HepG2 (cell line): Measurements from ENCODE around the gene UBL7. TPM values are rescaled to one million over a fixed set of nuclear protein-coding genes. Genes with fewer than 3 reads are reported as not detected.

Experiments used
- ARID5B ChIP-seq: IDR thresholded peaks from 2 replicates; pipeline ENCODE4 v1.4.0; 2020; ENCODE audit warnings: mild to moderate bottlenecking, missing genetic modification reagents
- BCL6 ChIP-seq: IDR thresholded peaks from 2 replicates; pipeline ENCODE4 v1.6.1; 2016; ENCODE audit warnings: missing genetic modification reagents, missing compliant biosample characterization
- HDAC2 ChIP-seq: sonication (generic); formaldehyde crosslinking; IDR thresholded peaks from 2 replicates; pipeline ENCODE4 v1.4.0; 2020; ENCODE audit warnings: missing genetic modification reagents
- HNF4A ChIP-seq: sonication (generic); formaldehyde crosslinking; IDR thresholded peaks from 2 replicates; pipeline ENCODE4 v1.4.0; 2020; ENCODE audit warnings: missing genetic modification reagents
- MEF2D ChIP-seq: sonication (generic); formaldehyde crosslinking; IDR thresholded peaks from 2 replicates; pipeline ENCODE4 v1.5.1; 2020; ENCODE audit warnings: mild to moderate bottlenecking, missing genetic modification reagents
- NR2F1 ChIP-seq, 2 experiments: fragments of 450-650 bp in 1 of 2; formaldehyde crosslinking in 1 of 2; IDR thresholded peaks; 2 replicates each; pipeline versions ENCODE4 v1.5.0 to v1.6.1; 2016 to 2020; ENCODE audit warnings: mild to moderate bottlenecking in 1 of 2, missing compliant biosample characterization in 1 of 2, missing genetic modification reagents in 1 of 2, moderate library complexity in 1 of 2
- PITX1 ChIP-seq: sonication (generic); formaldehyde crosslinking; IDR thresholded peaks from 2 replicates; pipeline ENCODE4 v1.5.1; 2020; ENCODE audit warnings: mild to moderate bottlenecking, missing genetic modification reagents
- SOX5 ChIP-seq: IDR thresholded peaks from 2 replicates; pipeline ENCODE4 v1.6.1; 2016; ENCODE audit warnings: borderline replicate concordance
- ZNF567 ChIP-seq: sonication (generic); formaldehyde crosslinking; IDR thresholded peaks from 2 replicates; pipeline ENCODE4 v1.8.1; 2023; ENCODE audit warnings: mild to moderate bottlenecking, missing genetic modification reagents, borderline replicate concordance
- polyA plus RNA-seq, 8 experiments: library from polyadenylated mRNA; depleted of rRNA in 3 of 8; stranded (reverse) in 7 of 8; unstranded in 1 of 8; fragments of >200 nt; fragmentation: Illumina TruSeq in 4 of 8; extraction: Trizol in 4 of 8; gene quantifications; 2 replicates each; pipeline versions ENCODE4 v1.2.1 to v1.2.3, GENCODE V29; 2011 to 2016; ENCODE audit warnings: low read depth in 4 of 8, missing spikeins in 1 of 8, mixed read lengths in 1 of 8; ENCODE audit not compliant: insufficient read depth in 1 of 8
- total RNA-seq, 5 experiments: library from RNA; depleted of rRNA; stranded (reverse); fragments of >200 nt; fragmentation: Illumina TruSeq; extraction: Trizol; gene quantifications; 2 replicates each; pipeline ENCODE4 v1.2.3, GENCODE V29; 2016; ENCODE audit warnings: low read depth in 1 of 5

The UBL7 gene
- total and polyA plus RNA-seq, 2 of the 13 experiments (the other 11 are each of a cell fraction or from before 2014, with no cell fraction given): 55.0 to 63.5 TPM

DNA sequence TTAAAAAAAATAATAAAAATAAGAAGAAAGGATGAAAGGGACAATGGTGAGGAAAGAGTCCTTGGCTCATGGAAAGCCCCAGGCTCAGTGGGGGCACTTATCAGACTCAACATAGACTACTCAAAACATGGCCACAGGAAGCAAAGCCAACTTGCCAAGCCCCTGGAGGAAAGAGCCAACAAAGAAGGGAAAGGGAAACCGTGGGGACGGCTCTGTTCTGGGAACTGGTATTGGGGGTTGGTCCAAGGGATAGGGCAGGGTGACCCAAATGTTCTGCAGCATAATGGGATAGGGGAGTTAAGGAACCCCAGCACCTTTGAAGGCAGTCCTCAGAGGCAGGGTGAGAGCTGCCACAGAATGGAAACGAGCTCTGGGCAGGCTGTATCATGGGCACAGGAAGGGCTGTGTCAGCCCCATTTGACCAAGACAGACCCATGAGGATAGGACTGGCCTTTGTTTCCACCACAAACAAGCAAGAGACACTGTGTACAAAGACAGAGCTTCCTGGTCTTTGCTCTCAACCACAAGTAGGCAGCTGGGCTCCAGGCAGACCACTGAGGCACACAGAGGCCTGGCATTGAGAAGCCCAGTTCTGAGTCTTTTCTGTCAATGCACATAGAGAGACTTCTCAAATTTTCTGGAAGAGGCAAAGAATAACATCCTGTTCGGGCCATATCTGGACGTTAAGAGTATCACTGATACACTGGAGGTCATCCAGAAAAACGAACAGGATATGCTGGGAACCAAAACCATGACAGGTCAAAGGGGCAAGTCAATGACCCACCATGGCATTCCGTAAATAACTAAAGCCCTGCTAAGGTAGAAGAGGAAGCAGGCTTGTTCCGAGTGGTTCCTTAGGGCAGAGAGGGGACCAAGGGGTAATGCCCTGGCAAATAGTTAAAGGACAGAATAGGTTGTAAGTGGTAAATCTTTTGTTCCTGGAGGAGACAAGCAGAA lies 16.6 kb downstream of the UBL7 start (continued):
- peak; percentile 57 for TF ChIP-seq ARID5B (CRISPR knock-in tag)
- peak; percentile 38; the same call in 1 of the 2 replicates for TF ChIP-seq MEF2D (CRISPR knock-in tag)
- TF ChIP-seq HDAC2 (CRISPR knock-in tag): peak; percentile 52
- peak; percentile 48; the same call in 1 of the 2 replicates for TF ChIP-seq HNF4A
- TF ChIP-seq SOX5: peak; percentile 28; the same call in 1 of the 2 replicates
- TF ChIP-seq NR2F1 (CRISPR knock-in tag; IDR thresholded peaks at IDR 0.05): peak; percentile 52 to 61; a peak in 3 of 4 replicates
- TF ChIP-seq BCL6 (CRISPR knock-in tag): peak; percentile 19; the same call in 1 of the 2 replicates
- peak; percentile 12; the same call in 1 of the 2 replicates for TF ChIP-seq PITX1 (CRISPR knock-in tag)
- TF ChIP-seq ZNF567 (CRISPR knock-in tag): no peak
